ENCODE data around the gene MAN1C1. TPM values are rescaled to one million over a fixed set of nuclear protein-coding genes. Genes with fewer than 3 reads are reported as not detected.
A peak's percentile ranks its signal among the peaks of the same experiment; 100 is the strongest.

Gene MAN1C1
- total RNA-seq, 2 donors from 2014 or later, result 22.8 to 34.4 TPM

DNA sequence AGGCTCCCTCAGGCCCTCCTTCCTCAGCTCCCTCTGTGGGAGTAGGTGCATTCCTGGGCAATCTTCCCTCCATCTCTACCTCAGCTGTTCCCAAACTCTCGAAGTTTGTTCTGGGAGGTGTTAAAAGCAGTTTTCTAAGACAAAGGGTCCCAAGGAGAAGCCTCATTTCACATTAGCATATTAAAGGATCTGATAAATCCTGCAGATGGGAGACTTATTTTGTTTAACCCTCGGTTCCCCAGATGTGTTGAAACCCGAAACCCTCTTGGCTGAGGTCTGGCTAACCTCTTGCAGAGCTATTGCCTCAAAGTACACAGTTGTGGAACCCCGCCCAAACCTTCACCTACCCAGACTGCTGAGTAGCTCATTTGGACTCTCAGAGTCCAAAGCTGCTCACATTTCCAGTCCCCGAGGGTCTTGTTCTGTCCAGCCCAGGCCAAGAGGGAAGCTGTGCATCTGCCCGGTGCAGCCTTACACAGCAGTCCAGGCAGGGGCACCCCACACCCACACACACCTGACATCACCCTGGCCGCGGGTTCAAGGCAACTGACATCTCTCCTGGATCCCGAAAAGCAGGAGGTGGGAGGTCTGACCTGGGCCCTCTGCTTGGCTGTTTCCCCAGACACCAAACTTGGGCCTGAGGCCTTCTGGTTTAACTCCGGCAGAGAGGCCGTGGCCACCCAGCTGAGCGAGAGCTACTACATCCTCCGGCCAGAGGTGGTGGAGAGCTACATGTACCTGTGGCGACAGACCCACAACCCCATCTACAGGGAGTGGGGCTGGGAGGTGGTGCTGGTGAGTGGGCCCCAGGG lies 163.9 kb downstream of the MAN1C1 start:
- DNase-seq (ENCODE audit: low spot score), result peak; percentile 51
- Histone ChIP-seq H3K9me3 (no peaks in the 10 kb centered on the region), H3K27ac (peak overlapping the region in 1 of 2 donors; percentile 60), H3K27me3 (replicated peaks; ENCODE audit: insufficient read depth) (no peaks in the 10 kb centered on the region), H3K4me3 (no peak overlapping the region), H3K4me1 (replicated peaks) (peaks cover 11% of the 10 kb centered on the region), H3K36me3 (no peaks in the 10 kb centered on the region)
- WGBS, result 69% methylated on average over 14 of the region's 14 CpGs
- intact Hi-C loops (cut with DNase I), result no loop called here
- TF ChIP-seq, protein P1, sequence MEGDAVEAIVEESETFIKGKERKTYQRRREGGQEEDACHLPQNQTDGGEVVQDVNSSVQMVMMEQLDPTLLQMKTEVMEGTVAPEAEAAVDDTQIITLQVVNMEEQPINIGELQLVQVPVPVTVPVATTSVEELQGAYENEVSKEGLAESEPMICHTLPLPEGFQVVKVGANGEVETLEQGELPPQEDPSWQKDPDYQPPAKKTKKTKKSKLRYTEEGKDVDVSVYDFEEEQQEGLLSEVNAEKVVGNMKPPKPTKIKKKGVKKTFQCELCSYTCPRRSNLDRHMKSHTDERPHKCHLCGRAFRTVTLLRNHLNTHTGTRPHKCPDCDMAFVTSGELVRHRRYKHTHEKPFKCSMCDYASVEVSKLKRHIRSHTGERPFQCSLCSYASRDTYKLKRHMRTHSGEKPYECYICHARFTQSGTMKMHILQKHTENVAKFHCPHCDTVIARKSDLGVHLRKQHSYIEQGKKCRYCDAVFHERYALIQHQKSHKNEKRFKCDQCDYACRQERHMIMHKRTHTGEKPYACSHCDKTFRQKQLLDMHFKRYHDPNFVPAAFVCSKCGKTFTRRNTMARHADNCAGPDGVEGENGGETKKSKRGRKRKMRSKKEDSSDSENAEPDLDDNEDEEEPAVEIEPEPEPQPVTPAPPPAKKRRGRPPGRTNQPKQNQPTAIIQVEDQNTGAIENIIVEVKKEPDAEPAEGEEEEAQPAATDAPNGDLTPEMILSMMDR (IDR thresholded peaks at IDR 0.05), result no peak
- TF ChIP-seq POLR2AphosphoS5 (IDR thresholded peaks at IDR 0.05) (no peak), POLR2A (IDR thresholded peaks at IDR 0.05) (no peak)

DNA sequence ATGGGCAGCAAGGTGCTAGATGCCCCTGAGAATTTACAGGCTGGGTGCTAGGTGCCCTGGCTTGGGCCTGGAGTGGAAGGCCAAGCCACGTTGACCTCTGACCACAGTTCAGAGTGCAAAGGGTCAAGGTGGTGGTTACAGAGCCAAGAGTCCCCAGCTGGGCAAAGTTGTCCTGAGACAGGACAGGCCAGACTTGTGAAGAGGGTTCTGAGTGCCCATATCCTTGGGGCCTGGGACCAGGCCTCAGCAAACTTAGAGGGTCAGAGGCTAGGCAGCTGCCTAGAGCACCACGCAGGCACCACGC lies 164.5 kb downstream of the MAN1C1 start:
- WGBS, result 95% methylated on average over 3 of the region's 3 CpGs
- H3K36me3 ChIP-seq, result no peaks in the 10 kb centered on the region
- no peak overlapping the region for H3K4me3 ChIP-seq
- DNase-seq (ENCODE audit: low spot score), result no peak
- TF ChIP-seq, protein P1 (IDR thresholded peaks at IDR 0.05), result no peak
- TF ChIP-seq POLR2A (IDR thresholded peaks at IDR 0.05) (no peak), POLR2AphosphoS5 (IDR thresholded peaks at IDR 0.05) (no peak)
- no peaks in the 10 kb centered on the region for H3K27me3 ChIP-seq (replicated peaks; ENCODE audit: insufficient read depth)
- peaks cover 11% of the 10 kb centered on the region for H3K4me1 ChIP-seq (replicated peaks)
- intact Hi-C loops (cut with DNase I), result no loop called here
- no peaks in the 10 kb centered on the region for H3K9me3 ChIP-seq
- no peak overlapping the region for H3K27ac ChIP-seq

DNA sequence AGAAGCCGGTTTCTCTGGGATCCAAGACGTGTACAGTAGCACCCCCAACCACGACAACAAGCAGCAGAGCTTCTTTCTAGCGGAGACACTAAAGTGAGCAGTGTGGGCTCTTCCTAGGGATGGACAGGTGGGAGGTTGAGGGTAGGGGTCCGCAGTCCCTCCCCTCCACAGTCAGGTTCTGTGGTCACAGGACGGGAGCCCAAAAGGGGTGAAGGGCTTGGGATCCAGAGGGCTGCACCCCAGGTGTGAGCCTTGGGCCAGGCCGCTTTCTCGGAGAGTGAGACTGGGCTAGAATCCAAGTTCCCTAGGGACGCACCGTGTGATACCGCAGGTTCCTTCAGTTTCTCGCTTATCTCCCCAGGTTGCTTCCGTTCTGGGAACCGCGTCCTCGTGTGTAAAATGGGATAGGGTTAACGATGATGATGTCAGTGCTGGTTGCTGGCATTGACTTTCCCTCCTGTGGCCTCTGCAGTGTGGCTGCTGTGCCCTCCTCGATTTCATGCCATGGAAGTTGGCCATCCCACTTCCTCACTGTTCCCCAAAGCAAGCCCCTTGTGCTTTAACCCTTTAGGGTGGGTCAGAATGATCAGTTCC lies 166.1 kb downstream of the MAN1C1 start:
- TF ChIP-seq POLR2A (IDR thresholded peaks at IDR 0.05) (no peak), POLR2AphosphoS5 (IDR thresholded peaks at IDR 0.05) (no peak)
- TF ChIP-seq, protein P1 (IDR thresholded peaks at IDR 0.05), result no peak
- Histone ChIP-seq H3K4me3 (no peak overlapping the region), H3K4me1 (replicated peaks) (peaks cover 11% of the 10 kb centered on the region), H3K9me3 (no peaks in the 10 kb centered on the region), H3K27ac (no peak overlapping the region), H3K27me3 (replicated peaks; ENCODE audit: insufficient read depth) (no peaks in the 10 kb centered on the region), H3K36me3 (no peaks in the 10 kb centered on the region)
- no peak for DNase-seq (ENCODE audit: low spot score)
- 42% methylated on average over 18 of the region's 18 CpGs for WGBS
- intact Hi-C loops (cut with DNase I), result no loop called here

DNA sequence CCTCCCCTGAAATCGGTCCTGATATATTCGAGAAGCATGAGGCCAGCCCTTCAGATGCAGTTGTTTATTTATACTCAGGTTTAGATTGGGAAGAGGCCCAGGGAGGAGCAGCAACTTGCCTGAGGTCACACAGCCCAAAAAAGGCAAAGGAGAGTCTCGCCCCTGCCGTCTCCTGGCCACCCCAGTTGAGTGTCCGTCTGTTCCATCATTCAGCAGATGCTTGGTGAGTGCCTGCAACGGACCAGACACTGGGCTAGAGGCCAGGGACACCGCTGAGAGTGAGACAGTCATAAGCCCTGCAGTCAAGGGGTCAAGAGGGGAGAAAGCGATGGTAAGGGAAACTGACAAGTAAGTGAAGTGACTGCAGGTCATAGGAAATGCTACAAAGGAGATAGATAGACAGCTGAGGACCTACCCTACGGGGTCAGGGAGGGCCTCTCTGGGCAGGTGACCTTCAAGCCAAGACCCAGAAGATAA lies 168.0 kb downstream of the MAN1C1 start:
- Histone ChIP-seq H3K27me3 (replicated peaks; ENCODE audit: insufficient read depth) (no peaks in the 10 kb centered on the region), H3K9me3 (no peaks in the 10 kb centered on the region), H3K27ac (peak overlapping the region in 1 of 2 donors; percentile 21), H3K4me1 (replicated peaks) (peaks cover 11% of the 10 kb centered on the region), H3K36me3 (no peaks in the 10 kb centered on the region), H3K4me3 (no peak overlapping the region)
- 75% methylated on average over 9 of the region's 9 CpGs for WGBS
- intact Hi-C loops (cut with DNase I), result no loop called here
- no peak for TF ChIP-seq POLR2A (IDR thresholded peaks at IDR 0.05)
- no peak for TF ChIP-seq POLR2AphosphoS5 (IDR thresholded peaks at IDR 0.05)
- TF ChIP-seq, protein P1 (IDR thresholded peaks at IDR 0.05), result no peak
- no peak for DNase-seq (ENCODE audit: low spot score)
